Activated CD4-positive, alpha-beta memory T cell treated with anti-CD3 and anti-CD28 coated beads, Interleukin-2, amount 10 ng/mL, durations not matched to agents 7 days and 5 days (primary cell): ENCODE measurements around the gene ASCC1. TPM values are rescaled to one million over a fixed set of nuclear protein-coding genes. Genes with fewer than 3 reads are reported as not detected.
A peak's percentile ranks its signal among the peaks of the same experiment; 100 is the strongest.

ENCODE experiments used
- CTCF ChIA-PET: fragments of 350-600 bp; sonication (Branson Sonifier 250); formaldehyde crosslinking; loops from one replicate; lab custom pipeline; 2021; ENCODE audit warnings: antibody characterized with exemption, inconsistent platforms; lab: Charles Lee
- POLR2A ChIA-PET: fragments of 350-600 bp; sonication (Branson Sonifier 250); formaldehyde crosslinking; loops from one replicate; lab custom pipeline; 2021; ENCODE audit warnings: antibody characterized with exemption; lab: Charles Lee
- DNase-seq: peaks from one replicate; pipeline ENCODE4 v3.0.0-alpha.2; 2020
- H3K27ac Mint-ChIP-seq: one replicate; pipeline ENCODE4 v1.8.0; 2021; ENCODE audit warnings: mild to moderate bottlenecking, mixed read lengths
- H3K27me3 Mint-ChIP-seq: one replicate; pipeline ENCODE4 v1.8.0; 2021; ENCODE audit warnings: mixed read lengths
- H3K36me3 Mint-ChIP-seq: one replicate; pipeline ENCODE4 v1.8.0; 2021; ENCODE audit warnings: low read depth, mixed read lengths
- H3K4me1 Mint-ChIP-seq: one replicate; pipeline ENCODE4 v1.8.0; 2021; ENCODE audit warnings: mixed read lengths
- H3K4me3 Mint-ChIP-seq: one replicate; pipeline ENCODE4 v1.8.0; 2021; ENCODE audit warnings: mild to moderate bottlenecking, mixed read lengths
- H3K9me3 Mint-ChIP-seq: one replicate; pipeline ENCODE4 v1.8.0; 2021; ENCODE audit warnings: mixed read lengths
- total RNA-seq, 2 experiments: library from RNA; stranded (reverse); gene quantifications; one replicate each; pipeline ENCODE4 v1.2.3, GENCODE V29; 2021

Gene ASCC1
- total RNA-seq, 2 experiments from 2014 or later = 35.5 to 36.2 TPM

DNA sequence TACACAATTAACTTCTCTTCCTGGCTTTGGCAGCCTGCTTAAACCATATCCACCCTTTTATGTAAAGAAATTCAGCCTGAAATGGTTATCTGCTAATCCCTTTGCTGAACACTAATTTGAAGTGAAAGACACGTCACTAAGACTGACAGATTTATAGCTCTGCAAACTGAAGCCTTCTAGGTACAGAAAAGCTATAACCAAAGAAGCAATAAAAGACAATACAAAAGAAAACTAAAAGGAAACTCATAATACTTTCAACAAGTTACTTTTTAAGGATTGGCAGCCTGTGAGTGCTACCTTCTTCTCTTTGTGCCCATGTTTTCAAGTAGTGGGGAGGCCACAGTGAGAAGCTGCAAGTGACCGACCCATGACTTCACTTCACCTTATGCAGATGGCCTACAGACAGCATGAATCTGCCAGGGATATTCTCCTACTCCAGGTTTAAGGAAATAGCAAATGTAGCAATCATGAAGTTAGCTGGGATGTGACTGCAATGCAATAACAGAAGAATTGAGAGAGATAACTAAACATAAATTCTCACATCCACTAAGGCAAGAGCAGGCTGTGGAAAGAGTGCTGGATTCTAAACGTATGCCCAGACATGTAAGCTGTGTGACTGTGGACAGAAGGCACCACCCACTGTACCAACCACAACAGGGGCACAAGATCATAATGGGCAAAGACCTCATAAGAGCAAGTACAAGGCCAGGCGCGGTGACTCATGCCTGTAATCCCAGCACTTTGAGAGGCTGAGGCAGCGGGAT is 117.1 kb downstream of the ASCC1 start:
- CTCF ChIA-PET = interaction anchor here (0.6 kb wide), 3 partner anchors 73 to 506 kb away, joined by 3 to 4 read pairs (median 3); no protein-coding TSS in a partner anchor
- DNase-seq = no peak
- Mint-ChIP-seq H3K36me3 (peaks cover 55% of the 10 kb centered on the region), H3K27ac (no peak overlapping the region), H3K27me3 (no peaks in the 10 kb centered on the region), H3K4me3 (no peak overlapping the region), H3K9me3 (no peaks in the 10 kb centered on the region), H3K4me1 (peaks cover 46% of the 10 kb centered on the region)
- POLR2A ChIA-PET = interaction anchor here (1.0 to 1.9 kb wide), 3 partner anchors 10 to 120 kb away, joined by 3 to 6 read pairs (median 3); partner anchors contain the start of gene SPOCK2

- Mint-ChIP-seq H3K36me3 (peaks cover 50% of the 10 kb centered on the region), H3K4me3 (no peak overlapping the region), H3K27ac (no peak overlapping the region), H3K9me3 (no peaks in the 10 kb centered on the region), H3K4me1 (peaks cover 43% of the 10 kb centered on the region), H3K27me3 (no peaks in the 10 kb centered on the region)
- no peak for DNase-seq
- ChIA-PET POLR2A (interaction anchor here (1.0 to 1.9 kb wide), 3 partner anchors 9 to 120 kb away, joined by 3 to 6 read pairs (median 3); partner anchors contain the start of gene SPOCK2), CTCF (interaction anchor here (0.6 kb wide), 2 partner anchors 74 to 164 kb away, joined by 3 to 4 read pairs; no protein-coding TSS in a partner anchor)
These were observed 117.7 kb downstream of the ASCC1 start for GRCh38 chr10:72098301-72098835.

DNA sequence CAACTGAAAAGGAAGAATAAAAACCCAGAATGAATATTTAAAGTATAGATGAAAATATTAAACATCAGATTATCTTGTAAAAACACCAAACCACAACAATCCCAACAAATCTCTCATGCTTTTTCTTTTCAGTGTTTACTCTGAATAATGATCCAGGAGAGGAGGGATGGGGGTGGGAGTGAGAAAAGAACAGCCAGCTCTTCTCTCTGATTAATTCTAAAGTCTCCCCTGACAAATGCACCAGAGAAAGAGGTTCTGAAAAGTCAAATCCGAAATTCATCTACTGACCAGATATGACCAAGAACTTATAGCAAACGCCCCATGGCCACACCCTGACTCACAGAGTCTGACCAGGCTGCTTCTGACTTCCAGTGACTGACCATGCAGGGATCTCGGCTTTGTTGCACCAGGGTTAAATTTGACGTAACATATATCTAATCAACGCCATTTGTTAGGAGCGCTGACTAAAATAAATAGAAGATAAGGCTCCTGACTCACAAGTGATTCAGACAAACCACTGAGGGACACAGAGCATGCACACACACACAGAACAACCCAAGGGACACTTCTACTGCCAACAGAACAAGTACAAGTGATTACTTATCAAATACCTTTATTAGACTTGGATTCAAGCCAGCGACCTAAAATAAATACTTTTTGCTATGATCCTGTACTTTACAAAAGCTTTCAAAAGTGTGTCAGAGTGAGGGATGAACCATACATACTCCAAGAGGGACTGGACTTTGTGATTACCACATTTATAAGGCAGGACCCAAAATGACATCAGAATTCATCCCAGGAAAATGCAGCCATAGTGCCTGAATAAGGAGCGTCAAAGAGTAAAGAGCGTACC is 118.4 kb downstream of the ASCC1 start:
- Mint-ChIP-seq H3K4me3 (no peak overlapping the region), H3K36me3 (peaks cover 49% of the 10 kb centered on the region), H3K9me3 (no peaks in the 10 kb centered on the region), H3K27ac (no peak overlapping the region), H3K27me3 (no peaks in the 10 kb centered on the region), H3K4me1 (peaks cover 42% of the 10 kb centered on the region)
- ChIA-PET CTCF (no interaction called here), POLR2A (interaction anchor here (1.4 kb wide), 1 partner anchor 11 kb away, joined by 3 read pairs; no protein-coding TSS in a partner anchor)
- no peak for DNase-seq

DNA sequence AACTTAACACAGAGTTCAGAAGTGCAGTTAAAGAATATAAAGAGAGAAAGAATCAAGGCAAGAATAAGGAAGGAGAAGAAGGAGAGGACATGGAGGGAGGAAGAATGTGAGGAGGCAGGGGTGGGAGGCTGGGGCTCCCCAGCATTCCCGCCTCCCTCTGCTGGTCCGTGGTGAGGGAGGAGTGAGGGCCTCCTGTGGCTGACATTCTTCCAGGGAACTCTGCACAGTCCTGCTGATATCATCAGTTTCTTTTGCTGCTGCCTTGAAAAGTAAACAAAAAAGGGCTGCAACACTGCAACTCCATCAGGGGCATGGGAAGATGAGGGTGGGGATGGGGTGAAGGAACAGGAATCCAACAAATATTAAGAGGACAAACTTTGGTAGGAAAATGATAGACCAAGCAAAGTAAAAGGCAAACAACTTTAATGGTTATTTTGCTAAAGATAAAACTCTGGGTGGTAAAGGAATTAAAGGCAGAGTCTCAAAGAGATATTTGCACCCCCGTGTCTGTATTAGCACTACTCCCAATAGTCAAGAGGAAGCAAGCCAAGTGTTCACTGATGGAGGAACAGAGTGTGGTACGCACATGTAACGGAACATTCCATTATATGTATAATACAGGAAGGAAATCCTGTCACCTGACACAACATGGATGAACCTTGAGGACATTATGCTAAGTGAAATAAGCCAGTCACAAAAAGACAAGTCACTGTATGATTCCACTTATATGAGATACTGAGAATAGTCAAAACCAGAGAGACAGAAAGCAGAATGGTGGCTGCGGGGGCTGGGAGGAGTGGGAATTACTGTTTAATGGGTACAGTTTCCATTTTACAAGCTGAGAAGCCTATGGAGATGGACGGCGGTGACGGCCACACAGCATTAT is 119.7 kb downstream of the ASCC1 start:
- no peak overlapping the region for H3K4me3 Mint-ChIP-seq
- no peaks in the 10 kb centered on the region for H3K9me3 Mint-ChIP-seq
- ChIA-PET CTCF (no interaction called here), POLR2A (no interaction called here)
- no peaks in the 10 kb centered on the region for H3K27me3 Mint-ChIP-seq
- peaks cover 42% of the 10 kb centered on the region for H3K4me1 Mint-ChIP-seq
- DNase-seq = no peak
- H3K36me3 Mint-ChIP-seq = peaks cover 41% of the 10 kb centered on the region
- no peak overlapping the region for H3K27ac Mint-ChIP-seq

GRCh38 chr10:72095195-72095594 is 120.9 kb downstream of the ASCC1 start:
- Mint-ChIP-seq H3K36me3 (peaks cover 33% of the 10 kb centered on the region), H3K4me3 (no peak overlapping the region), H3K4me1 (peaks cover 44% of the 10 kb centered on the region), H3K9me3 (no peaks in the 10 kb centered on the region), H3K27me3 (no peaks in the 10 kb centered on the region), H3K27ac (no peak overlapping the region)
- ChIA-PET POLR2A (interaction anchor here (1.7 kb wide), 1 partner anchor 10 kb away, joined by 3 read pairs; no protein-coding TSS in a partner anchor), CTCF (no interaction called here)
- no peak for DNase-seq

- H3K4me3 Mint-ChIP-seq = no peak overlapping the region
- no peaks in the 10 kb centered on the region for H3K27me3 Mint-ChIP-seq
- H3K27ac Mint-ChIP-seq = no peak overlapping the region
- CTCF ChIA-PET = interaction anchor here (1.7 kb wide), 1 partner anchor 32 kb away, joined by 5 read pairs; no protein-coding TSS in a partner anchor
- DNase-seq = no peak
- POLR2A ChIA-PET = interaction anchor here (1.7 kb wide), 1 partner anchor 10 kb away, joined by 3 read pairs; no protein-coding TSS in a partner anchor
- no peaks in the 10 kb centered on the region for H3K9me3 Mint-ChIP-seq
- peaks cover 50% of the 10 kb centered on the region for H3K4me1 Mint-ChIP-seq
- peaks cover 30% of the 10 kb centered on the region for H3K36me3 Mint-ChIP-seq
These were observed 121.5 kb downstream of the ASCC1 start for GRCh38 chr10:72094574-72094973.

DNA sequence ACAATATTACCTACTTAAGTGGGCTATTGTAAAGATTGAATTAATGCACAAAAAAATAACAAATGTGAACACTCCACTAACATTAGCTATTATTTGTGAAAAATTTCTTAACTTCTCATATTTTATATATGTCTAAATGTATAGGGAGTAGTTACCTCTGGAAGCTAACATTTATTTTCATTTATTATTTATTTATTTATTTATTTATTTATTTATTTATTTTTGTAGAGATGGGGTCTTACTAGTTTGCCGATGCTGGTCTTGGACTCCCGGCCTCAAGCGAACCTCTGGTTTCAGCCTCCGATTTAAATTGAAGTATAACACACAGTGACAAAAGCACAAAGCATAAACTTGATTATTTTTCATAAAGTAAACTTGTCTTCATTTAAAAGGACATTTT is 122.6 kb downstream of the ASCC1 start:
- no peak overlapping the region for H3K27ac Mint-ChIP-seq
- peaks cover 55% of the 10 kb centered on the region for H3K4me1 Mint-ChIP-seq
- no peaks in the 10 kb centered on the region for H3K27me3 Mint-ChIP-seq
- CTCF ChIA-PET = interaction anchor here (1.1 to 1.7 kb wide), 3 partner anchors 28 to 43 kb away, joined by 3 to 5 read pairs (median 3); no protein-coding TSS in a partner anchor
- H3K9me3 Mint-ChIP-seq = no peaks in the 10 kb centered on the region
- peaks cover 32% of the 10 kb centered on the region for H3K36me3 Mint-ChIP-seq
- H3K4me3 Mint-ChIP-seq = no peak overlapping the region
- DNase-seq = no peak
- POLR2A ChIA-PET = interaction anchor here (1.0 to 1.7 kb wide), 2 partner anchors 9 to 23 kb away, joined by 3 read pairs; no protein-coding TSS in a partner anchor

DNA sequence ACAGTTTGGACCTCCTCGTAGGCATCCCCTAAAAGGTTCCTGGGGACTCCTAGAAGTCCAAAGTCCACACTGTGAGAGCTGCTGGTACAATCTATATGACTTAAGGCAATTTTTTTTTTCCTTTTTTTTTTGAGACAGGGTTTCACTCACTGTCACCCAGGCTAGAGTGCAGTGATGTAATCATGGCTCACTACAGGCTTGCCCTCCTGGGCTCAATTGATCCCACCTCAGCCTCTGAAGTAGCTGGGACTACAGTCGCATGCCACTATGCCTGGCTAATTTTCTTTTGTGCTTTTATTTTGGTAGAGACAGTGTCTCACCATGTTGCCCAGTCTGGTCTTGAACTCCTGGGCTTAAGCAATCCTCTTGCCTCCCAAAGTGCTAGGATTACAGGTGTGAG is 123.1 kb downstream of the ASCC1 start:
- H3K36me3 Mint-ChIP-seq = peaks cover 35% of the 10 kb centered on the region
- no peak overlapping the region for H3K27ac Mint-ChIP-seq
- DNase-seq = no peak
- no peaks in the 10 kb centered on the region for H3K9me3 Mint-ChIP-seq
- ChIA-PET POLR2A (interaction anchor here (1.0 kb wide), 1 partner anchor 24 kb away, joined by 3 read pairs; no protein-coding TSS in a partner anchor), CTCF (interaction anchor here (1.2 to 1.7 kb wide), 2 partner anchors 29 to 33 kb away, joined by 3 to 5 read pairs; no protein-coding TSS in a partner anchor)
- no peak overlapping the region for H3K4me3 Mint-ChIP-seq
- H3K4me1 Mint-ChIP-seq = peaks cover 56% of the 10 kb centered on the region
- H3K27me3 Mint-ChIP-seq = no peaks in the 10 kb centered on the region

- Mint-ChIP-seq H3K36me3 (peaks cover 32% of the 10 kb centered on the region), H3K4me1 (peaks cover 50% of the 10 kb centered on the region), H3K27me3 (no peaks in the 10 kb centered on the region), H3K4me3 (no peak overlapping the region), H3K9me3 (no peaks in the 10 kb centered on the region), H3K27ac (no peak overlapping the region)
- DNase-seq = no peak
- ChIA-PET CTCF (no interaction called here), POLR2A (interaction anchor here (0.7 to 1.0 kb wide), 2 partner anchors 9 to 24 kb away, joined by 3 read pairs; no protein-coding TSS in a partner anchor)
These were observed 123.7 kb downstream of the ASCC1 start for GRCh38 chr10:72092171-72092924.

- Mint-ChIP-seq H3K36me3 (peaks cover 35% of the 10 kb centered on the region), H3K9me3 (no peaks in the 10 kb centered on the region), H3K27ac (peak overlapping the region; percentile 100), H3K27me3 (no peaks in the 10 kb centered on the region), H3K4me1 (peaks cover 50% of the 10 kb centered on the region), H3K4me3 (no peak overlapping the region)
- no peak for DNase-seq
- ChIA-PET POLR2A (interaction anchor here (1.2 to 4.9 kb wide), 11 partner anchors 11 to 231 kb away, joined by 3 to 68 read pairs (median 17); partner anchors contain the start of genes ANAPC16 and ASCC1), CTCF (interaction anchor here (1.1 to 4.1 kb wide), 10 partner anchors 11 to 247 kb away, joined by 3 to 18 read pairs (median 8); partner anchors contain the start of genes ANAPC16 and ASCC1)
These were observed 125.8 kb downstream of the ASCC1 start for GRCh38 chr10:72090326-72090725.

GRCh38 chr10:72089618-72090017 is 126.5 kb downstream of the ASCC1 start:
- Mint-ChIP-seq H3K4me3 (peak overlapping the region; percentile 76), H3K36me3 (peaks cover 39% of the 10 kb centered on the region), H3K27me3 (no peaks in the 10 kb centered on the region), H3K27ac (peak overlapping the region; percentile 100), H3K4me1 (peaks cover 53% of the 10 kb centered on the region), H3K9me3 (no peaks in the 10 kb centered on the region)
- ChIA-PET POLR2A (interaction anchor here (0.6 to 4.9 kb wide), 23 partner anchors 9 to 245 kb away, joined by 3 to 68 read pairs (median 7); partner anchors contain the start of genes ANAPC16, ASCC1 and PSAP), CTCF (interaction anchor here (0.6 to 4.1 kb wide), 13 partner anchors 12 to 250 kb away, joined by 3 to 18 read pairs (median 6); partner anchors contain the start of genes ANAPC16 and ASCC1)
- DNase-seq = peak; percentile 41
